Epidermal melanocyte (primary cell): ENCODE measurements around the gene NAGK.
"Not testable (repeated sequence)": the region's sequence is repeated elsewhere in the genome, so short reads cannot be mapped to it uniquely, and the experiment has no call there.

ENCODE experiments used
- DNase-seq: peaks from one replicate; pipeline ENCODE4 v3.0.0; 2011; ENCODE audit warnings: low spot score; ENCODE audit not compliant: insufficient read length

The NAGK gene

GRCh38 chr2:71068218-71069035 is at the start of gene NAGK:
NAGK (plus strand) TSS chr2:71068648; CDS start chr2:71068684, 36 bp downstream.
- DNase-seq: peak; percentile 97

GRCh38 chr2:71019989-71020388 is 48.5 kb upstream of the NAGK start:
- DNase-seq: not testable (repeated sequence)

DNA sequence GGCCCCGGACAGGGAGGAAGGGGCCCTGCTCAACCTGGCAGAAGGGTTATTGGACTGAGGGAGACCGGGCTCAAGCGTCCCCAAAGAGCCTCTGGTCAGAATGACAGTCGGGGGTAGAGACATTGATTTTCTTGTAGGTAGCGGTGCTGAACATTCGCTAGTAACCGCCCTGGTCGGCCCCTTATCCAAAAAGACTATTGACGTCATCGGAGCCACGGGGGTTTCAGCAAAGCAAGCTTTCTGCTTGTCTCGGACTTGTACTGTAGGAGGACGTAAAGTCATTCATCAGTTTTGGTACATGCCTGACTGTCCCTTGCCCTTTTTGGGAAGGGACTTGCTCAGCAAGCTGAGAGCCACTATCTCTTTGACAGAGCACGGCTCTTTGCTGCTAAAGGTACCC is 47.1 kb upstream of the NAGK start:
- DNase-seq: not testable (repeated sequence)

DNA sequence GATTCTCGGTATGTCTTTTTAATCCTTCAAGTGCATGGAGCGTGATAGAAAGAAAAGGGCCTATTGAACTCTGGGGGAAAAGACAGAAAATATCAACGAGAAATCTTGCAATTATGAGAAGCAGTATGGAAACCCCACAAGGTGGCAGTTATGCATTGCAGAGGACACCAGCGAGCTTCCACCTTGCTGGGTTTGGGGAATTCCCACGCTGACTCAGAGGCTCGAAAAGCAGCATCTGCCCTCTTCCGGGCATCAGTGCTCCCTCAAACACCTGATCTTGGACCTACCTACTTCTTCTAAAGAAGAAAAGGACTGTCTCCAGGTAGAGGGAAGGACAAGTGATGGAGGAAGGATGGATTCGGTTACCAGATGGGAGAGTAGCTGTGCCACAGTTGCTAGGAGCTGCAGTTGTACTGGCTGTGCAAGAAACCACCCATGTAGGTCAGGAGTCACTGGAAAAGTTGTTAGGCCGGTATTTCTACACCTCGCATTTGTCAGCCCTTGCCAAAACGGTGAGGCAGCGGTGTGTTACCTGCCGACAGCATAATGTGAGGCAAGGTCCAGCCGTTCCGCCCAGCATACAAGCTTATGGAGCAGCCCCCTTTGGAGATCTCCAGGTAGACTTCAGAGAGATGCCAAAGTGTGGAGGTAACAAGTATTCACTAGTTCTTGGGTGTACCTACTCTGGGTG is 44.8 kb upstream of the NAGK start:
- DNase-seq: not testable (repeated sequence)

DNA sequence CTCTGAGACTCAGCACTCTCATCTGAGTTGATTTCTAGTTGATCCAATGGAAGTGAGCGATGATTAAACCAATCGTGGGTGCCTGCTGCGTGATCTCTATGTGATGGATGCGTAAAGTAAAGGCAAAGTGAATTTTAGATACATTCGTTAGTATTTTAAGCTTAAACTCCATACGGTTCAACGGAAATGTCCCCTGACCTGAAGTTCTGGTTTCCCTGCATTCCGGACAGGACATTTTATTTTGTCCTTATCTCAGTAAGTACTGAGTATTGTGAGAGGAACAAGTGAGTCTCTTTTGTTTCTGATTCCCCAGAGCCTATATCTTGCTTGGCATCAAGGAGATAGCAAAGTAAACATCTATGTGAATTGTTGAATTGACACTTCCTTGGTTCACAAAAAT is 32.2 kb upstream of the NAGK start:
- not testable (repeated sequence) for DNase-seq

GRCh38 chr2:71042287-71042686 is 26.2 kb upstream of the NAGK start:
- DNase-seq: no peak

- no peak for DNase-seq
These were observed 24.7 kb upstream of the NAGK start for GRCh38 chr2:71043531-71044407.

GRCh38 chr2:71045151-71045550 is 23.3 kb upstream of the NAGK start:
- DNase-seq: no peak

GRCh38 chr2:71045865-71046548 is 22.4 kb upstream of the NAGK start:
- no peak for DNase-seq

DNA sequence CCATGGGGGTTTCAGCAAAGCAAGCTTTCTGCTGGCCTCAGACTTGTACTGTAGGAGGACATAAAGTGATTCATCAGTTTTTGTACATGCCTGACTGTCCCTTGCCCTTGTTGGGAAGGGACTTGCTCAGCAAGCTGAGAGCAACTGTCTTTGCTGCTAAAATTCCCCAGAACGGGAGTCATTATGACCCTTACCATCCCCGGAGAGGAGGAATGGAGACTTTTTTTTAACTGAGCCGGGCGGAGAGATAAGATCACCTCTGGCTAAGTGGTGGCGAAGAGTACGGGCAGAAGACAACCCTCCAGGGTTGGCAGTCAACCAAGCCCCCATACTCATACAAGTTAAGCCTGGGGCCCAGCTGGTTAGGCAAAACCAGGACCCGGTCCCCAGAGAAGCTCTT is 20.4 kb upstream of the NAGK start:
- no peak for DNase-seq

DNA sequence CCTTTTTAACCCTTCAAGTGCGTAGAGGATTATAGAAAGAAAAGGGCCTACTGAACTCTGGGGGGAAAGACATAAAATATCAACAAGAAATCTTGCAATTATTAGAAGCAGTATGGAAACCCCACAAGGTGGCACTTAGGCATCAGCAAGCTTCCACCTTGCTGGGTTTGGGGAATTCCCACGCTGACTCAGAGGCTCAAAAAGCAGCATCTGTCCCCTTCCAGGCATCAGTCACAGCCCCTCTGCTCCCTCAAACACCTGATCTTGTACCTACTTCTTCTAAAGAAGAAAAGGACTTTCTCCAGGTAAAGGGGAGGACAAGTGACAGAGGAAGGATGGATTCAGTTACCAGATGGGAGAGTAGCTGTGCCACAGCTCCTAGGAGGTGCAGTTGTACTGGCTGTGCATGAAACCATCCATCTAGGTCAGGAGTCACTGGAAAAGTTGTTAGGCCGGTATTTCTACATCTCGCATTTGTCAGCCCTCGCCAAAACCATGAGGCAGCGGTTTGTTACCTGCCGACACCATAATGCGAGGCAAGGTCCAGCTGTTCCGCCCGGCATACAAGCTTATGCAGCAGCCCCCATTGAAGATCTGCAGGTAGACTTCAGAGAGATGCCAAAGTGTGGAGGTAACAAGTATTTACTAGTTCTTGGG is 18.6 kb upstream of the NAGK start:
- DNase-seq: not testable (repeated sequence)

- not testable (repeated sequence) for DNase-seq
These were observed 13.2 kb upstream of the NAGK start for GRCh38 chr2:71055206-71055740.

DNA sequence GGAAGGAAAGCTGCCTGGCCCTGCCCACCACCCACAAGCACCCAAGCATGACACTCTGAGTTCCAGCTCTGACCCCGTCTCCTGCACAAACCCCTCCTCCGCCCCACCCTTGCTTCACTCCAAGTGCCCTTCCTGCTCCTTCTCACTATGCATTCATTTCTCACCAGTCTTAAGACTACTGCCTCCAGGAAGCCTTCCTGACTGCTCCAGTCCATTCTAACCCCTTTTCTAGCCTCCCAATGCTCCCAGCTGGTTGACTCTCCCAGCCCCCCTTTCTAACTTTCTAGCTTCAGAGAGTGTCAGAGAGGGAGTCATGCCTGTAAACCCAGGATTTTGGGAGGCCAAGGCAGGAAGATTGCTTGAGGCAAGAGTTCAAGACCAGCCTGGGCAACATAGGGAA is 8.2 kb upstream of the NAGK start:
- no peak for DNase-seq

GRCh38 chr2:71060871-71061270 is 7.6 kb upstream of the NAGK start:
- DNase-seq: no peak

- DNase-seq: no peak
These were observed 5.2 kb upstream of the NAGK start for GRCh38 chr2:71063216-71063615.

GRCh38 chr2:71064110-71064611 is 4.3 kb upstream of the NAGK start:
- DNase-seq: no peak

DNA sequence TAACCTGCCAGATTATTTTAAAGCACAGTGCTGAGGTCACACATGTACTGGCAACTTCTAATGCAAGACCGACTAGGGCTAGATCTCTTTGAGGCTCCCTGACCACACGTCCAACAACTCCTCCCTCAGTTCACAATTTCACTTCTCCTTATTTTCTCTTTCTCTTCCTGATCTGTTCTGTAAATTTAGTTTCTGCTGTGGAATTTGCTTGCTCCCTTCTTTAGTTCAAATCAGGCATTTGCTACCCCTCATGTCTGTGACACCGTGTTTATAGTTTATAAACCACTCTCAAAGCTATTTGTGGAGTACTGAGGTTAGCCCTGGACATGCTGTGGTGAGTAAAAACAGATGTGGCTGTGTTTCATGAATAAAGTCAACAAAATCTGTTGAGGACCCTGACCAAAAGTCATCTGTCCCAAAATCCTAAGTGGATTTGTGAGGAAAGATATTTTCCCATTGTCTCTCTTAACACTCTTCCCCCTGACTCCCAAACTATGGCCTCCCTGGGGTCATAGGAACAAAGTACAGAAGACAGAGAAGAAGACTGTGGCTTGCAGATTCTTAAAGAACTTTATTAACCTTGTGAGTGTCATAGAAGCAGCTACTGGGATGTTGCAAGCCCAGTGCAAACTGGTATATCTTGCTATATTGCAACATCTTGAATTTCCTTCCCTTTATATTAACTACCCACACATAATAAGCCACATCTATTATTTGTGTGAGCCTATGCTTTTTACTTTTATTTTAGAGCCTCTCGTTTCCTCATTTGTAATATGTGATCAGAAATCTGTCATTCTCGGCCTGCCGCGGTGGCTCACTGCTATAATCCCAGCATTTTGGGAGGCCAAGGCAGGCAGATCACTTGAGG is 3.5 kb upstream of the NAGK start:
- no peak for DNase-seq

DNA sequence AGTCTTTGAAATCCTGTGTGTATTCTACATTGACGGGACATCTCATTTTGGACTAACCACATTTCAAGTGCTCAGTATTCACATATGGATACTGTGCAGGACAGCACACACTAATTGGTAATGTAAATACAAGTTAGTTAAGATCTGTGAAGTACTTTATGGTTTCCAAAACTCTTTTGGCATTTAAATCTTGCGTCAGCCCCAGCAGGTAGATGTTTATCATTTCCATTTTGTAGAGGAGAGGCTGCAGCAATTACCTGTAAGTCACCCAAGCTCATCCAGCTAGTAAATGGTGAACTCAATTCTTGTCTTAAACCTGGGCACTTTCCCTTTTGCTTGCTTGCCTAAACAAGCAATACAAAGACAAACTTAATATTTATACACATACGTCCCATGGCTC is 1.6 kb upstream of the NAGK start:
- DNase-seq: no peak

GRCh38 chr2:71067567-71068217 is 756 bp upstream of the NAGK start:
- peak; percentile 34 for DNase-seq
